GM23248 (cell line): ENCODE data around the gene TUBB2B. TPM values are rescaled to one million over a fixed set of nuclear protein-coding genes. Genes with fewer than 3 reads are reported as not detected.
A peak's percentile ranks its signal among the peaks of the same experiment; 100 is the strongest.

Experiments
- DNase-seq: peaks from one replicate; pipeline ENCODE4 v3.0.0-alpha.2; 2015
- H2AFZ ChIP-seq: fragments of 200-600 bp; sonication (generic); 2 replicates; pipeline ENCODE4 v1.6.1; 2016; ENCODE audit warnings: antibody characterized with exemption
- H3F3A ChIP-seq: fragments of 200-600 bp; sonication (generic); 2 replicates; pipeline ENCODE4 v1.6.1; 2016; ENCODE audit warnings: mild to moderate bottlenecking, antibody characterized with exemption, mixed run types; ENCODE audit not compliant: insufficient read depth
- H3K27ac ChIP-seq: fragments of 200-600 bp; sonication (generic); 2 replicates; pipeline ENCODE4 v1.5.1; 2016; ENCODE audit warnings: mild to moderate bottlenecking
- H3K27me3 ChIP-seq: fragments of 200-600 bp; sonication (generic); replicated peaks from 2 replicates; pipeline ENCODE4 v1.6.1; 2016; ENCODE audit warnings: mild to moderate bottlenecking; ENCODE audit not compliant: insufficient read depth
- H3K36me3 ChIP-seq: fragments of 200-600 bp; sonication (generic); 2 replicates; pipeline ENCODE4 v1.6.1; 2016; ENCODE audit warnings: low read depth, mild to moderate bottlenecking
- H3K4me1 ChIP-seq: fragments of 200-600 bp; sonication (generic); 2 replicates; pipeline ENCODE4 v1.6.1; 2016; ENCODE audit warnings: mild to moderate bottlenecking; ENCODE audit not compliant: insufficient read depth
- H3K4me2 ChIP-seq: fragments of 200-600 bp; sonication (generic); one replicate; pipeline ENCODE4 v1.6.1; 2016; ENCODE audit warnings: mild to moderate bottlenecking; ENCODE audit not compliant: unreplicated experiment
- H3K4me3 ChIP-seq: fragments of 200-600 bp; sonication (generic); 2 replicates; pipeline ENCODE4 v1.5.1; 2016; ENCODE audit warnings: mild to moderate bottlenecking
- H3K79me2 ChIP-seq: fragments of 200-600 bp; sonication (generic); 2 replicates; pipeline ENCODE4 v1.6.1; 2016; ENCODE audit warnings: mild to moderate bottlenecking; ENCODE audit not compliant: insufficient read depth
- H3K9ac ChIP-seq: fragments of 200-600 bp; sonication (generic); 2 replicates; pipeline ENCODE4 v1.6.1; 2016; ENCODE audit warnings: mild to moderate bottlenecking
- H3K9me2 ChIP-seq: fragments of 200-600 bp; sonication (generic); 2 replicates; pipeline ENCODE4 v1.6.1; 2016; ENCODE audit warnings: mixed run types, mild to moderate bottlenecking, moderate library complexity; ENCODE audit not compliant: insufficient read depth
- H3K9me3 ChIP-seq: fragments of 200-600 bp; sonication (generic); one replicate; pipeline ENCODE4 v1.6.1; 2017; ENCODE audit warnings: low read depth
- H4K20me1 ChIP-seq: fragments of 200-600 bp; sonication (generic); 2 replicates; pipeline ENCODE4 v1.6.0; 2016; ENCODE audit not compliant: insufficient read depth
- EZH2 ChIP-seq: fragments of 200-600 bp; sonication (generic); IDR thresholded peaks from 2 replicates; pipeline ENCODE4 v1.6.1; 2018; ENCODE audit warnings: antibody characterized with exemption, mild to moderate bottlenecking; ENCODE audit not compliant: insufficient read depth, poor library complexity, severe bottlenecking
- EZH2phosphoT487 ChIP-seq: fragments of 200-600 bp; sonication (generic); IDR thresholded peaks from 2 replicates; pipeline ENCODE4 v1.6.1; 2018; ENCODE audit warnings: antibody characterized with exemption, moderate library complexity, mild to moderate bottlenecking, low read depth; ENCODE audit not compliant: insufficient read depth
- WGBS, 2 experiments: methylation state at CpG; one replicate each; pipeline ENCODE4 v1.1.6; 2015 to 2017; ENCODE audit warnings: low lambda C conversion rate in 2 of 2, low coverage in 1 of 2; ENCODE audit errors: missing lambda C conversion rate in 2 of 2; 5-methylcytosine and 5-hydroxymethylcytosine counted together
- in situ Hi-C: fragments of 300-500 bp; cut with MboI; formaldehyde crosslinking; loops from 2 replicates; pipeline ENCODE4 v1.15.0; 2020
- polyA plus RNA-seq: library from polyadenylated mRNA; unstranded; fragments of >200 nt; fragmentation: Nextera tagmentation; extraction: Ambion mirVana; gene quantifications from 2 replicates; pipeline ENCODE4 v1.2.1, GENCODE V29; 2016
- total RNA-seq: library from RNA; depleted of rRNA; stranded (reverse); fragments of >200 nt; shearing (Covaris generic); gene quantifications from 2 replicates; pipeline ENCODE4 v1.2.3, GENCODE V29; 2014; rRNA removed

Gene TUBB2B
- 8.5 and 10.4 TPM in 2 replicates for total RNA-seq
- 8.1 and 9.0 TPM in 2 replicates for polyA plus RNA-seq

DNA sequence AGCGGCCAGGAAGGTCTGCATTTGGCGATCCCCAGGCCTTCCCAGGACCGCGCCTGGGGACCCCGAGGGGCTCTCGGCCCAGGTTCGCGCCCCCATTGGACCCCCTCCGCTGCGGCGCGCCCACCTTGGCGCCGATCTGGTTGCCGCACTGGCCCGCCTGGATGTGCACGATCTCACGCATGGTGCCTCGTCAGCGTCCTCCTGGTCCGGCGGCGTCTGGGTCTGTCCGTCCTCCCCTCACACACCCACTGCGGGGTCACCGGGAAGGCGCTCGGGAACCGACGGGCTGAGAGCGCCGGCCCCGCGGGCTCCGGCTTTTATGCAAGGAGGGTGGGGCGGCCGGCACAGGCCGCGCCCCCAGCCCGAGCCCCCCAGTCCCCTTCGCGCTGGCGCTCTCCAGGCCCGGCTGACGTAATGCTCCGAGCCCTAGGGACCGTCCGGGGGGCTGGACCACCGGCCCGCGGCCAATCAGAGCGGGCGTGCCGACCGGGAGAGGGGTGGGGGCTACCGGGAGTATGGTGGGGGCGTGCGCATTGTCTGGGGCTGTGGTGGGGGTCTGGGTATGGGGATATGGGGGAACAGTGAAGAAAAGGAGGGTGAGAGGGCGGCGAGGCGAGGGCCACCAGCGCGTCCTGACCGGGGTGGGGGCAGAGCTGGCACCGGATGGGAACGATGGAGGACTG is at the start of gene TUBB2B:
Gene TUBB2B, minus strand, starts transcription at position 291 of the 683 bp plus-strand sequence. Its CDS starts 110 bp downstream, at position 181.
- Histone ChIP-seq H3K27me3 (peaks cover 40% of the 10 kb centered on the region), H3K9me3 (no peaks in the 10 kb centered on the region), H3F3A (no peaks in the 10 kb centered on the region), H3K9ac (peak within 1 kb of the TSS; percentile 53), H4K20me1 (no peaks in the 10 kb centered on the region), H3K79me2 (no peaks in the 10 kb centered on the region), H3K4me1 (no peaks in the 10 kb centered on the region), H3K4me3 (peak within 1 kb of the TSS; percentile 64), H3K27ac (no peak within 1 kb of the TSS), H3K4me2 (peak within 1 kb of the TSS; percentile 73), H3K36me3 (no peaks in the 10 kb centered on the region), H3K9me2 (no peaks in the 10 kb centered on the region), H2AFZ (peak within 1 kb of the TSS; percentile 72)
- in situ Hi-C loops = no loop called here
- TF ChIP-seq EZH2 (peak; percentile 81), EZH2phosphoT487 (0 out of 2 replicates have a peak, but pooled peaks have one; percentile 35)
- DNase-seq = peak; percentile 68
- WGBS, 2 experiments = 2% methylated on average over 46 to 56 of the region's 66 CpGs

DNA sequence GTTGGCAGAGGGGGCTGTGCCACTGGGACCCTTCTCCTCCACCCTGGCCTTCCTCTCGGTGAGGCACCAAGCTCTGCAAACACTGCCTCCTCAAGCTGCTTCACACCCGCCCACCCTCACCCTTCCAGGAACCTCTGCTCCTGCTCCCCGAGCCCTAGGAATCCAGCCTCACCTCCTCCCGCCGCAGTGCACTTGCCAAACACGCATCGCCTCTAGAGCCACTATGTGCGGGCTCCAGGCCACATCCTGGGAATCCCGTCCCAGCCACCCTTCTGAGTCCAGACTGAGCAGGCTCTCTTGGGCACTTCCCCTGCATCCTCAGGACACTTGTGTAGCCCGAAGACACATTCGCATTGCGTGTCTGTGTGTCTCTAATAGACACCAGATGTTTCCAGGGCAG is 49.8 kb upstream of the TUBB2B start:
- peaks cover 3% of the 10 kb centered on the region; the same call in 1 of the 2 replicates for H3K36me3 ChIP-seq
- peak; percentile 31 for DNase-seq
- H3K4me2 ChIP-seq = no peak overlapping the region
- 41 to 48% methylated on average over 11 to 12 of the region's 12 CpGs for WGBS, 2 experiments
- no peak overlapping the region for H2AFZ ChIP-seq
- H4K20me1 ChIP-seq = no peaks in the 10 kb centered on the region
- peaks cover 13% of the 10 kb centered on the region for H3F3A ChIP-seq
- no peaks in the 10 kb centered on the region for H3K27me3 ChIP-seq
- H3K9ac ChIP-seq = no peak overlapping the region
- H3K79me2 ChIP-seq = peaks cover 5% of the 10 kb centered on the region; the same call in 1 of the 2 replicates
- in situ Hi-C loops = loop anchor here (10.0 kb wide), 1 partner anchor 708 kb away; no protein-coding TSS in a partner anchor
- peaks cover 15% of the 10 kb centered on the region for H3K4me1 ChIP-seq
- H3K9me2 ChIP-seq = no peaks in the 10 kb centered on the region
- no peak overlapping the region for H3K4me3 ChIP-seq
- H3K27ac ChIP-seq = no peak overlapping the region
- no peaks in the 10 kb centered on the region for H3K9me3 ChIP-seq
- TF ChIP-seq EZH2 (no peak), EZH2phosphoT487 (no peak)

DNA sequence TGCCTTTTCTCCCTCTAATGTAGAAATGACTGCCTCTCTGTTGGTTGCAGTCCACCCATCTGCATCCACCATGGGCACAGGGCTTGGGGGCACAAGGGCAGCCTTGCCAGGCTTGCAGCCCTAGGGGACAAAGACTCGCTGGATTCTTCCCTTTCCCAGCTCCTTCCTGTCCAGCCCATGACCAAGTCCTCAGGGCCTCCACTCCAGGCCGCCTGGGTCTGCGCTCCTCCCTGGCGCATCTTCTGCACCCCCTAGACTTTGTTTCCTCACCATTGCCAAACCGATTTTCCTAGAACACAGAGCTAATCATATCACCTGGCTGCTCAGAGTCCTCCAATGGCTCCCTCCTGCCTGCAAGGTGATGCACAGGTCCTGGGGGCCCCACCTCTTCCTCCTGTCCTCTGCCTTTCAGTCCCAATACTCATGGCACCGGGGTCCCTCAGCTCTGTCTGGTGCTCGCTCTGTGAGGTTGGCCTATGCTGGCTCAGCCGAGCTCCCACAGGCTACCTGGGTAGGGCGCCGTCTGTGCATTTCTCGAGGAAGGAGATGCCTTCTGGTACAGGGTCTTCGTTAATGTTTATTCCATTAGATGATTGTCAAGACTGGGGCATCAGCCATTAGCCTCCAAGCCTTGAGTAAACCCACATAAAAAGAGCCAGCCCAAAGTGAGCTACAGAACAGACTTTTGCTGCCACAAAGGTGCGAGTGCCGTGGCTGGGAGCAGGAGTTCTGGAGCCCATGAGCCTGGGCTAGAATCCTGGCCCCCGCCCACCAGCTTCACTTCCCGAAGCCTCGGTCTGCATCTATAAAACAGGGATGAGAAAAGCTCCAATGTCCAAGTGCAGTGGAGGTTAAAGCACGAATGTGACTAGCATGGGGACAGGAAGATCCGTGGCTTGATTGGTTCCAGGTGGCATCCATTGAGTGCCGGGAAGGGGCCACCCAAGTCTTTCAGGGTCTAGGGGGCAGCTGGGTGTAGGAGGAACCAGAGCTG is 49.0 kb upstream of the TUBB2B start:
- peaks cover 5% of the 10 kb centered on the region; the same call in 1 of the 2 replicates for H3K79me2 ChIP-seq
- no peaks in the 10 kb centered on the region for H3K9me2 ChIP-seq
- no peak for DNase-seq
- H3K4me1 ChIP-seq = peaks cover 7% of the 10 kb centered on the region
- no peaks in the 10 kb centered on the region for H4K20me1 ChIP-seq
- H3K36me3 ChIP-seq = peaks cover 7% of the 10 kb centered on the region; the same call in 1 of the 2 replicates
- no peaks in the 10 kb centered on the region for H3K27me3 ChIP-seq
- no peak overlapping the region for H3K27ac ChIP-seq
- H3K9ac ChIP-seq = no peak overlapping the region
- 75 to 78% methylated on average over 20 of the region's 20 CpGs for WGBS, 2 experiments
- no peaks in the 10 kb centered on the region for H3K9me3 ChIP-seq
- H3F3A ChIP-seq = peaks cover 6% of the 10 kb centered on the region
- no peak overlapping the region for H3K4me2 ChIP-seq
- H2AFZ ChIP-seq = no peak overlapping the region
- H3K4me3 ChIP-seq = no peak overlapping the region
- TF ChIP-seq EZH2phosphoT487 = no peak
- TF ChIP-seq EZH2 = no peak
- in situ Hi-C loops = loop anchor here (10.0 kb wide), 1 partner anchor 708 kb away; no protein-coding TSS in a partner anchor
